CD14-positive monocyte (primary cell): ENCODE results near the gene CALML5. TPM values are rescaled to one million over a fixed set of nuclear protein-coding genes. Genes with fewer than 3 reads are reported as not detected.

ENCODE experiments used
- DNase-seq, 3 donors: peaks; one replicate each; pipeline ENCODE4 v3.0.0-alpha.2; 2011 to 2022
- H2AFZ ChIP-seq: 2 replicates; pipeline ENCODE4 v1.6.0; 2012; ENCODE audit warnings: mild to moderate bottlenecking, low read depth, low read length, inconsistent platforms; ENCODE audit not compliant: insufficient read depth, poor library complexity, severe bottlenecking
- H3K27ac ChIP-seq, 2 donors: 1 replicate in 1 of 2; 2 replicates in 1 of 2; pipeline ENCODE4 v1.5.1; 2012 to 2013; ENCODE audit warnings: low read length in 2 of 2, control low read depth in 1 of 2, inconsistent platforms in 1 of 2, low read depth in 1 of 2, mild to moderate bottlenecking in 1 of 2
- H3K27me3 ChIP-seq, 2 donors: one replicate each; pipeline versions ENCODE4 v1.6.0 to v1.6.1; 2011 to 2013; ENCODE audit warnings: low read length in 2 of 2; ENCODE audit not compliant: control insufficient read depth in 2 of 2, insufficient read depth in 2 of 2
- H3K36me3 ChIP-seq, 2 donors: replicated peaks in 1 of 2; 1 replicate in 1 of 2; 2 replicates in 1 of 2; pipeline versions ENCODE4 v1.5.1 to v1.6.1; 2012 to 2013; ENCODE audit warnings: low read length in 2 of 2, control low read depth in 1 of 2, inconsistent platforms in 1 of 2, mild to moderate bottlenecking in 1 of 2; ENCODE audit not compliant: insufficient read depth in 2 of 2, control insufficient read depth in 1 of 2
- H3K4me1 ChIP-seq, 2 donors: 1 replicate in 1 of 2; 2 replicates in 1 of 2; pipeline versions ENCODE4 v1.5.1 to v1.6.1; 2012 to 2013; ENCODE audit warnings: low read length in 2 of 2, control low read depth in 1 of 2, inconsistent platforms in 1 of 2, mild to moderate bottlenecking in 1 of 2, moderate library complexity in 1 of 2; ENCODE audit not compliant: insufficient read depth in 2 of 2, control insufficient read depth in 1 of 2
- H3K4me2 ChIP-seq: replicated peaks from 2 replicates; pipeline ENCODE3; 2012; ENCODE audit warnings: low read length, moderate library complexity, mild to moderate bottlenecking; ENCODE audit not compliant: poor library complexity, severe bottlenecking; ENCODE audit errors: extremely low read depth
- H3K4me3 ChIP-seq, 3 experiments: fragments of 200-600 bp in 1 of 3; sonication (generic) in 1 of 3; replicated peaks in 1 of 3; 1 replicate in 2 of 3; 2 replicates in 1 of 3; pipeline ENCODE4 v1.5.1; 2011 to 2013; ENCODE audit warnings: low read length in 3 of 3, mild to moderate bottlenecking in 3 of 3, control low read depth in 2 of 3, low read depth in 2 of 3, inconsistent platforms in 1 of 3, moderate library complexity in 1 of 3
- H3K79me2 ChIP-seq: 2 replicates; pipeline ENCODE4 v1.6.0; 2012; ENCODE audit warnings: mild to moderate bottlenecking, control low read depth, inconsistent platforms, low read length, moderate library complexity; ENCODE audit not compliant: insufficient read depth
- H3K9ac ChIP-seq: 2 replicates; pipeline ENCODE4 v1.6.0; 2017; ENCODE audit warnings: low read length, mild to moderate bottlenecking; ENCODE audit not compliant: insufficient read depth, poor library complexity, severe bottlenecking
- H3K9me3 ChIP-seq, 2 donors: replicated peaks in 1 of 2; 1 replicate in 1 of 2; 2 replicates in 1 of 2; pipeline versions ENCODE4 v1.5.1 to v1.6.1; 2012 to 2013; ENCODE audit warnings: low read length in 2 of 2, control low read depth in 1 of 2; ENCODE audit not compliant: control insufficient read depth in 1 of 2, insufficient read depth in 1 of 2
- H4K20me1 ChIP-seq: 2 replicates; pipeline ENCODE4 v1.6.0; 2012; ENCODE audit warnings: mild to moderate bottlenecking, low read length, control low read depth, moderate library complexity; ENCODE audit not compliant: insufficient read depth
- H3K27ac Mint-ChIP-seq, 7 donors: one replicate each; pipeline ENCODE4 v1.8.0; 2020; ENCODE audit warnings: mild to moderate bottlenecking in 7 of 7, mixed read lengths in 7 of 7, moderate library complexity in 6 of 7, inconsistent platforms in 2 of 7
- H3K27me3 Mint-ChIP-seq, 3 donors: one replicate each; pipeline ENCODE4 v1.8.0; 2021 to 2022; ENCODE audit warnings: low read depth in 3 of 3, mild to moderate bottlenecking in 3 of 3, mixed read lengths in 3 of 3, moderate library complexity in 3 of 3, inconsistent platforms in 1 of 3
- H3K36me3 Mint-ChIP-seq, 2 donors: one replicate each; pipeline ENCODE4 v1.8.0; 2020; ENCODE audit warnings: mixed read lengths in 2 of 2, inconsistent platforms in 1 of 2, mild to moderate bottlenecking in 1 of 2
- H3K4me1 Mint-ChIP-seq: one replicate; pipeline ENCODE4 v1.8.0; 2020; ENCODE audit warnings: mild to moderate bottlenecking, mixed read lengths
- H3K4me3 Mint-ChIP-seq, 2 donors: one replicate each; pipeline ENCODE4 v1.8.0; 2020; ENCODE audit warnings: mild to moderate bottlenecking in 2 of 2, mixed read lengths in 2 of 2, moderate library complexity in 1 of 2
- H3K9me3 Mint-ChIP-seq, 7 donors: one replicate each; pipeline ENCODE4 v1.8.0; 2020 to 2022; ENCODE audit warnings: mixed read lengths in 7 of 7, mild to moderate bottlenecking in 6 of 7, moderate library complexity in 6 of 7, inconsistent platforms in 2 of 7
- WGBS: methylation state at CpG from one replicate; pipeline ENCODE4 v1.1.5; 2013; ENCODE audit warnings: missing lambda C conversion rate; ENCODE audit not compliant: insufficient coverage; 5-methylcytosine and 5-hydroxymethylcytosine counted together
- intact Hi-C, 2 donors: fragments of 100-400 bp; cut with micrococcal nuclease; formaldehyde crosslinking; loops; one replicate each; pipeline versions ENCODE4 v1.15.0 to v1.15.1; 2023
- polyA plus RNA-seq, 3 donors: library from polyadenylated mRNA; depleted of rRNA in 1 of 3; unstranded in 2 of 3; stranded (reverse) in 1 of 3; fragments of 300-500 nt in 2 of 3; fragments of >200 nt in 1 of 3; fragmentation: Illumina TruSeq in 2 of 3; gene quantifications; 1 replicate in 2 of 3; 2 replicates in 1 of 3; pipeline ENCODE4 v1.2.3, GENCODE V29; 2012 to 2021
- TF ChIP-seq, protein P1 (sequence below): fragments of 200-600 bp; IDR thresholded peaks from one replicate; pipeline ENCODE4 v1.8.0; 2022; ENCODE audit warnings: antibody characterized with exemption, mild to moderate bottlenecking

Gene CALML5
- polyA plus RNA-seq, 3 donors = not detected

DNA sequence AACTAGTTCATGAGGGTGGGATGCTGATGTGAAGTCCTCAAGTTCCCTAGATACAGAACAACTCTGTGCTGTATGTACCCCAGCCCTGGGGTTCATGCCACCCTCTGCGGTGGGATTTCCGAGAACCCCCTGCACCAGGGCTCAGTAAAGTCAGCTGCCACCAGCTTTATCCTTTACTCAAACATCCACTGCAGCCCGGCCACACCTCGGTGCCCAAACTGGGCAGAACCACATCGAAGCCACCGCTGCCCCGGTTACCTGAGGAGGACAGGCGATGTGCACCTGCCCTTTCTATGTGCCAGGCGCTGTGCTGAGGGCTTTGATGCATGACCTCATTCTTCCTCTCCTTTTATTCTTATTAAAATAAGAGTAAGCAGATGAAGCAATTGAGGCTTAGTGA, 9.9 kb upstream of the CALML5 start:
- no peak for DNase-seq
- Mint-ChIP-seq H3K27ac (no peak overlapping the region), H3K36me3 (no peaks in the 10 kb centered on the region), H3K4me1 (no peaks in the 10 kb centered on the region), H3K27me3 (peaks cover 5 to 11% (median 6%) of the 10 kb centered on the region in 3 donors), H3K4me3 (no peak overlapping the region), H3K9me3 (no peaks in the 10 kb centered on the region)
- Histone ChIP-seq H3K4me3 (no peak overlapping the region), H3K36me3 (no peaks in the 10 kb centered on the region), H2AFZ (no peak overlapping the region), H3K4me1 (no peaks in the 10 kb centered on the region), H3K4me2 (no peak overlapping the region), H3K27ac (no peak overlapping the region), H3K9me3 (no peaks in the 10 kb centered on the region), H3K79me2 (no peaks in the 10 kb centered on the region), H3K9ac (no peak overlapping the region), H4K20me1 (no peaks in the 10 kb centered on the region), H3K27me3 (no peaks in the 10 kb centered on the region)
- intact Hi-C loops = no loop called here
- WGBS = 100% methylated on average over 7 of the region's 9 CpGs
- TF ChIP-seq, protein P1, sequence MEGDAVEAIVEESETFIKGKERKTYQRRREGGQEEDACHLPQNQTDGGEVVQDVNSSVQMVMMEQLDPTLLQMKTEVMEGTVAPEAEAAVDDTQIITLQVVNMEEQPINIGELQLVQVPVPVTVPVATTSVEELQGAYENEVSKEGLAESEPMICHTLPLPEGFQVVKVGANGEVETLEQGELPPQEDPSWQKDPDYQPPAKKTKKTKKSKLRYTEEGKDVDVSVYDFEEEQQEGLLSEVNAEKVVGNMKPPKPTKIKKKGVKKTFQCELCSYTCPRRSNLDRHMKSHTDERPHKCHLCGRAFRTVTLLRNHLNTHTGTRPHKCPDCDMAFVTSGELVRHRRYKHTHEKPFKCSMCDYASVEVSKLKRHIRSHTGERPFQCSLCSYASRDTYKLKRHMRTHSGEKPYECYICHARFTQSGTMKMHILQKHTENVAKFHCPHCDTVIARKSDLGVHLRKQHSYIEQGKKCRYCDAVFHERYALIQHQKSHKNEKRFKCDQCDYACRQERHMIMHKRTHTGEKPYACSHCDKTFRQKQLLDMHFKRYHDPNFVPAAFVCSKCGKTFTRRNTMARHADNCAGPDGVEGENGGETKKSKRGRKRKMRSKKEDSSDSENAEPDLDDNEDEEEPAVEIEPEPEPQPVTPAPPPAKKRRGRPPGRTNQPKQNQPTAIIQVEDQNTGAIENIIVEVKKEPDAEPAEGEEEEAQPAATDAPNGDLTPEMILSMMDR = no peak

DNA sequence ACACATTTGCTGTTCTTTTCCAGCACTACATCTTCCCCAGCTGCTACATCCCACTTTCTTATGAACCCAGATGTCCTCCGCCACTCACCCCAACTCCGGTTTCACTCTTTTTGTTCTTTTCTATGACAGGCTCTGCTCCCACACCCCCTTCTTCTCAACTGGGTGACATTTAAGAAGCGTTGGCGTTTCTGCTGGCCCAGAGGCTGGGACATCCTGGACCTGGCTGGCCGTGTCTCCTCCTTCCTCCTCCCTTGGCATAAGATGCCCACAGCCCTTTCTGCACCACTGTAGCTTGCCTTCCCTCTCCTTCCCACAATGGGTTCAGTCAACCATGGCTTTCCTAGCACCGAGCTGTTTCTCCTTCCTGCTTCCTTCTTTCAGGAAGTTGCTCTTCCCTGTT, 9.4 kb upstream of the CALML5 start:
- Histone ChIP-seq H4K20me1 (no peaks in the 10 kb centered on the region), H3K4me1 (no peaks in the 10 kb centered on the region), H3K36me3 (no peaks in the 10 kb centered on the region), H3K4me2 (no peak overlapping the region), H3K4me3 (no peak overlapping the region), H3K27me3 (no peaks in the 10 kb centered on the region), H3K79me2 (no peaks in the 10 kb centered on the region), H2AFZ (no peak overlapping the region), H3K9ac (no peak overlapping the region), H3K9me3 (no peaks in the 10 kb centered on the region), H3K27ac (no peak overlapping the region)
- TF ChIP-seq, protein P1 = no peak
- peaks cover 5 to 11% (median 6%) of the 10 kb centered on the region in 3 donors for H3K27me3 Mint-ChIP-seq
- H3K4me3 Mint-ChIP-seq = no peak overlapping the region
- H3K4me1 Mint-ChIP-seq = no peaks in the 10 kb centered on the region
- H3K27ac Mint-ChIP-seq = no peak overlapping the region
- no peaks in the 10 kb centered on the region for H3K36me3 Mint-ChIP-seq
- 93% methylated on average over 5 of the region's 6 CpGs for WGBS
- no peak for DNase-seq
- intact Hi-C loops = no loop called here
- H3K9me3 Mint-ChIP-seq = no peaks in the 10 kb centered on the region
